ENCODE data around the gene DPPA3. TPM values are rescaled to one million over a fixed set of nuclear protein-coding genes. Genes with fewer than 3 reads are reported as not detected.

Gene DPPA3
- total RNA-seq, 1 experiment from 2014 or later, result not detected

Other genes with a start within 250 kb of the DPPA3 start
- gene CD163, start 207.7 kb upstream of the DPPA3 start, total RNA-seq (2014; rRNA removed; shearing (Covaris generic); ENCODE audit: low replicate concordance), result not detected in 2 replicates
- not detected in 2 replicates for gene APOBEC1, start 45.5 kb upstream of the DPPA3 start, total RNA-seq (2014; rRNA removed; shearing (Covaris generic); ENCODE audit: low replicate concordance)
- not detected in 2 replicates for gene GDF3, start 15.7 kb upstream of the DPPA3 start, total RNA-seq (2014; rRNA removed; shearing (Covaris generic); ENCODE audit: low replicate concordance)
- not detected in 2 replicates for gene CLEC4C, start 35.9 kb downstream of the DPPA3 start, total RNA-seq (2014; rRNA removed; shearing (Covaris generic); ENCODE audit: low replicate concordance)
- not detected in 2 replicates for gene NANOGNB, start 53.8 kb downstream of the DPPA3 start, total RNA-seq (2014; rRNA removed; shearing (Covaris generic); ENCODE audit: low replicate concordance)
- gene NANOG, start 78.0 kb downstream of the DPPA3 start, total RNA-seq (2014; rRNA removed; shearing (Covaris generic); ENCODE audit: low replicate concordance), result not detected in 2 replicates
- 0.14 TPM in 1 of 2 replicates, not detected in the other for gene SLC2A14, start 161.5 kb downstream of the DPPA3 start, total RNA-seq (2014; rRNA removed; shearing (Covaris generic); ENCODE audit: low replicate concordance)
- gene SLC2A3, start 224.8 kb downstream of the DPPA3 start, total RNA-seq (2014; rRNA removed; shearing (Covaris generic); ENCODE audit: low replicate concordance), result 3.7 and 7.9 TPM in 2 replicates

Data from Caki2 (cell line).